Activated CD4-positive, alpha-beta memory T cell treated with anti-CD3 and anti-CD28 coated beads for 36 hours (primary cell): ENCODE measurements around the gene CAPN10. TPM values are rescaled to one million over a fixed set of nuclear protein-coding genes. Genes with fewer than 3 reads are reported as not detected.

Experiments used
- CTCF ChIA-PET: fragments of 350-600 bp; sonication (Branson Sonifier 250); formaldehyde crosslinking; loops from one replicate; lab custom pipeline; 2021; ENCODE audit warnings: antibody characterized with exemption, inconsistent platforms; lab: Charles Lee
- POLR2A ChIA-PET: fragments of 350-600 bp; sonication (Branson Sonifier 250); formaldehyde crosslinking; loops from one replicate; lab custom pipeline; 2021; ENCODE audit warnings: antibody characterized with exemption; lab: Charles Lee
- DNase-seq: peaks from one replicate; pipeline ENCODE4 v3.0.0-alpha.2; 2020
- H3K27ac Mint-ChIP-seq: one replicate; pipeline ENCODE4 v1.8.0; 2021; ENCODE audit warnings: mixed read lengths
- H3K27me3 Mint-ChIP-seq: one replicate; pipeline ENCODE4 v1.8.0; 2021; ENCODE audit warnings: mixed read lengths
- H3K36me3 Mint-ChIP-seq: one replicate; pipeline ENCODE4 v1.8.0; 2021; ENCODE audit warnings: mixed read lengths
- H3K4me1 Mint-ChIP-seq: one replicate; pipeline ENCODE4 v1.8.0; 2021; ENCODE audit warnings: low read depth, mixed read lengths
- H3K4me3 Mint-ChIP-seq: one replicate; pipeline ENCODE4 v1.8.0; 2021; ENCODE audit warnings: mild to moderate bottlenecking, mixed read lengths
- H3K9me3 Mint-ChIP-seq: one replicate; pipeline ENCODE4 v1.8.0; 2021; ENCODE audit warnings: mixed read lengths
- intact Hi-C: fragments of 100-400 bp; cut with micrococcal nuclease; formaldehyde crosslinking; loops from one replicate; pipeline ENCODE4 v1.15.1; 2023
- total RNA-seq, 2 experiments: library from RNA; stranded (reverse); gene quantifications; one replicate each; pipeline ENCODE4 v1.2.3, GENCODE V29; 2021

The CAPN10 gene
- total RNA-seq, 2 experiments from 2014 or later: 32.6 to 33.9 TPM

GRCh38 chr2:240647503-240648154 is 61.1 kb downstream of the CAPN10 start:
- ChIA-PET CTCF (no interaction called here), POLR2A (no interaction called here)
- Mint-ChIP-seq H3K36me3 (no peaks in the 10 kb centered on the region), H3K27ac (no peak overlapping the region), H3K4me1 (peaks cover 2% of the 10 kb centered on the region), H3K9me3 (no peaks in the 10 kb centered on the region), H3K4me3 (no peak overlapping the region), H3K27me3 (peaks cover 30% of the 10 kb centered on the region)
- intact Hi-C loops: no loop called here
- no peak for DNase-seq

GRCh38 chr2:240648155-240648649 is 61.7 kb downstream of the CAPN10 start:
- intact Hi-C loops: no loop called here

More at GRCh38 chr2:240648155-240648649, 61.7 kb downstream of the CAPN10 start:
- DNase-seq: no peak
- peaks cover 2% of the 10 kb centered on the region for H3K4me1 Mint-ChIP-seq
- POLR2A ChIA-PET: no interaction called here
- H3K4me3 Mint-ChIP-seq: no peak overlapping the region
- H3K36me3 Mint-ChIP-seq: no peaks in the 10 kb centered on the region
- no peak overlapping the region for H3K27ac Mint-ChIP-seq
- H3K27me3 Mint-ChIP-seq: peaks cover 32% of the 10 kb centered on the region
- CTCF ChIA-PET: no interaction called here
- no peaks in the 10 kb centered on the region for H3K9me3 Mint-ChIP-seq

Other genes with a start within 250 kb of the CAPN10 start
- gene GPC1, start 151.1 kb upstream of the CAPN10 start, total RNA-seq: 1 to 10 TPM; 4.7 to 4.9 TPM
- 10 to 100 TPM; 18.4 to 19.1 TPM for gene ANKMY1, start 28.7 kb upstream of the CAPN10 start, total RNA-seq
- gene DUSP28, start 26.4 kb upstream of the CAPN10 start, total RNA-seq: 1 to 10 TPM; 4.1 to 4.2 TPM
- gene RNPEPL1, start 18.2 kb upstream of the CAPN10 start, total RNA-seq: 10 to 100 TPM; 55.2 to 56.0 TPM
- 1 to 10 TPM; 3.4 to 4.7 TPM for gene GPR35, start 38.7 kb downstream of the CAPN10 start, total RNA-seq
- gene AQP12B, start 96.2 kb downstream of the CAPN10 start, total RNA-seq: not detected
- not detected for gene AQP12A, start 105.1 kb downstream of the CAPN10 start, total RNA-seq
- gene KIF1A, start 233.5 kb downstream of the CAPN10 start, total RNA-seq: 1 to 10 TPM; 3.3 to 3.8 TPM